ENCODE results near the gene KCNMA1.

The KCNMA1 gene

DNA sequence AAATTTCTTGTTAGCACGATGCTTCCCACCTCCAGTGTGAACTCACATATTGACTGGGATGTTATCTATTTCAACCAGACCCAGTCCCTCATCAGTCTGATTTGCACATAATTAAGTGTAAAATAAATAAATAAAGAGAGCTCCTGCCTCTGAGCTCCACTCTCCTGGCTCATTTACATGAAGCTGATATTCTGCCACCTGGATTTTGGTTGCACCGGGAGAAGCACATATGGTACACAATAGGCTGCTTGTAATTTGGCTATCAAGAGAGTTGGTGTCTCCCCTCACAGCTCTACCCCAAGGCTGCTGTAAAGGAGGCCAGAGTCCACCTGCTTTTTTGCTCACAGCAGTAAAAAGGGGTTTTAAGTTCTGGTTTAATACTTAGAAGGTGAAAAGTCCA, 610.5 kb downstream of the KCNMA1 start:
- H2BK15ac ChIP-seq (replicated peaks; ENCODE audit: low read depth): no peak overlapping the region
- no peak overlapping the region for H3K9ac ChIP-seq (ENCODE audit: low read length)
- H2BK120ac ChIP-seq (ENCODE audit: low read depth, low read length): no peak overlapping the region
- H3K27ac ChIP-seq (ENCODE audit: low read depth, low read length): no peak overlapping the region
- H3K79me1 ChIP-seq (ENCODE audit: low read length): no peaks in the 10 kb centered on the region
- H4K8ac ChIP-seq (ENCODE audit: low read depth, low read length): no peak overlapping the region
- no CpG with 5 or more reads among the region's 2 CpGs for WGBS (ENCODE audit: extremely low coverage, insufficient coverage, low lambda C conversion rate)
- no peak for DNase-seq
- no peaks in the 10 kb centered on the region for H3K36me3 ChIP-seq (ENCODE audit: control insufficient read depth, insufficient read depth, low read length)
- no peak overlapping the region for H2BK5ac ChIP-seq (ENCODE audit: low read length)
- no peaks in the 10 kb centered on the region for H3K4me1 ChIP-seq (ENCODE audit: control insufficient read depth, low read depth, low read length)
- H2AK5ac ChIP-seq (ENCODE audit: low read length): no peak overlapping the region
- H3K56ac ChIP-seq (ENCODE audit: low read length): no peak overlapping the region
- no peaks in the 10 kb centered on the region for H3K27me3 ChIP-seq (ENCODE audit: insufficient read depth, low read length, poor library complexity)
- H3K79me2 ChIP-seq (ENCODE audit: control insufficient read depth, insufficient read depth, low read length): no peaks in the 10 kb centered on the region
- H3K4ac ChIP-seq (ENCODE audit: low read depth, low read length): no peak overlapping the region
- H4K5ac ChIP-seq (ENCODE audit: low read length): no peak overlapping the region
- H3K18ac ChIP-seq (ENCODE audit: low read length): no peak overlapping the region
- H3K23ac ChIP-seq (ENCODE audit: low read length): no peak overlapping the region
- H3K4me3 ChIP-seq (ENCODE audit: low read length): no peak overlapping the region
- H3K4me2 ChIP-seq (ENCODE audit: low read length): no peak overlapping the region

- Histone ChIP-seq H2BK5ac (ENCODE audit: low read length) (no peak overlapping the region), H3K9ac (ENCODE audit: low read length) (no peak overlapping the region), H3K18ac (ENCODE audit: low read length) (no peak overlapping the region), H3K4me1 (ENCODE audit: control insufficient read depth, low read depth, low read length) (no peaks in the 10 kb centered on the region), H3K79me2 (ENCODE audit: control insufficient read depth, insufficient read depth, low read length) (no peaks in the 10 kb centered on the region), H3K36me3 (ENCODE audit: control insufficient read depth, insufficient read depth, low read length) (no peaks in the 10 kb centered on the region), H3K4me3 (ENCODE audit: low read length) (no peak overlapping the region), H3K23ac (ENCODE audit: low read length) (no peak overlapping the region), H2BK15ac (replicated peaks; ENCODE audit: low read depth) (no peak overlapping the region), H3K4ac (ENCODE audit: low read depth, low read length) (no peak overlapping the region), H4K8ac (ENCODE audit: low read depth, low read length) (no peak overlapping the region), H3K56ac (ENCODE audit: low read length) (no peak overlapping the region), H3K4me2 (ENCODE audit: low read length) (no peak overlapping the region), H2AK5ac (ENCODE audit: low read length) (no peak overlapping the region), H3K27ac (ENCODE audit: low read depth, low read length) (no peak overlapping the region), H3K79me1 (ENCODE audit: low read length) (no peaks in the 10 kb centered on the region), H3K27me3 (ENCODE audit: insufficient read depth, low read length, poor library complexity) (no peaks in the 10 kb centered on the region), H4K5ac (ENCODE audit: low read length) (no peak overlapping the region), H2BK120ac (ENCODE audit: low read depth, low read length) (no peak overlapping the region)
- no CpG with 5 or more reads among the region's 5 CpGs for WGBS (ENCODE audit: extremely low coverage, insufficient coverage, low lambda C conversion rate)
- DNase-seq: no peak
These were observed 611.5 kb downstream of the KCNMA1 start for GRCh38 chr10:77026148-77026547.

GRCh38 chr10:77024461-77024860, 613.1 kb downstream of the KCNMA1 start:
- Histone ChIP-seq H3K79me1 (ENCODE audit: low read length) (no peaks in the 10 kb centered on the region), H4K8ac (ENCODE audit: low read depth, low read length) (no peak overlapping the region), H3K4ac (ENCODE audit: low read depth, low read length) (no peak overlapping the region), H3K4me2 (ENCODE audit: low read length) (no peak overlapping the region), H3K27ac (ENCODE audit: low read depth, low read length) (no peak overlapping the region), H3K36me3 (ENCODE audit: control insufficient read depth, insufficient read depth, low read length) (no peaks in the 10 kb centered on the region), H3K9ac (ENCODE audit: low read length) (no peak overlapping the region), H3K4me3 (ENCODE audit: low read length) (no peak overlapping the region), H4K5ac (ENCODE audit: low read length) (no peak overlapping the region), H2BK15ac (replicated peaks; ENCODE audit: low read depth) (no peak overlapping the region), H3K79me2 (ENCODE audit: control insufficient read depth, insufficient read depth, low read length) (no peaks in the 10 kb centered on the region), H3K18ac (ENCODE audit: low read length) (no peak overlapping the region), H3K4me1 (ENCODE audit: control insufficient read depth, low read depth, low read length) (no peaks in the 10 kb centered on the region), H2BK120ac (ENCODE audit: low read depth, low read length) (no peak overlapping the region), H3K56ac (ENCODE audit: low read length) (no peak overlapping the region), H3K27me3 (ENCODE audit: insufficient read depth, low read length, poor library complexity) (no peaks in the 10 kb centered on the region), H3K23ac (ENCODE audit: low read length) (no peak overlapping the region), H2AK5ac (ENCODE audit: low read length) (no peak overlapping the region), H2BK5ac (ENCODE audit: low read length) (no peak overlapping the region)
- DNase-seq: no peak

DNA sequence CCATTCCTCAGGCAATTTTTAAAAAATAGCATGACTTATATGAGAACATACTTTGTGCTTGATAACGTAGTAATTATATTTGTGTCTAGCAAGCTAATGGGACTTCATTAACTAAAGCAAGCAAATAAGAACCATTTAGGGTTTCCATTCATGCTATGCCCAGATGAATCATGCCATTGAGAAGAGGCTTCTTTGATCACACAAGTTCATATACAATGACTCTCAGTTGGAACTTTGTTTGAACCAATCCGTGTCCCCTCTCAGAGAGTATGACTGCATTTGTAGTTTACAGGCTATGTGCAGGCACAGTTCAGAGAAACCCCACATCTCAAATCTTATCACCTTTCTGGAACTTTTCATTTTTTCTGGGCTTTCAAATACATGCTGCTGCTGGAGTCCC, 614.2 kb downstream of the KCNMA1 start:
- no peak overlapping the region for H2BK120ac ChIP-seq (ENCODE audit: low read depth, low read length)
- H3K18ac ChIP-seq (ENCODE audit: low read length): no peak overlapping the region
- H4K8ac ChIP-seq (ENCODE audit: low read depth, low read length): no peak overlapping the region
- WGBS (ENCODE audit: extremely low coverage, insufficient coverage, low lambda C conversion rate): no CpG with 5 or more reads among the region's 2 CpGs
- DNase-seq: no peak
- H4K5ac ChIP-seq (ENCODE audit: low read length): no peak overlapping the region
- no peak overlapping the region for H2BK5ac ChIP-seq (ENCODE audit: low read length)
- no peak overlapping the region for H3K4me3 ChIP-seq (ENCODE audit: low read length)
- no peak overlapping the region for H3K4ac ChIP-seq (ENCODE audit: low read depth, low read length)
- no peak overlapping the region for H2AK5ac ChIP-seq (ENCODE audit: low read length)
- H3K36me3 ChIP-seq (ENCODE audit: control insufficient read depth, insufficient read depth, low read length): no peaks in the 10 kb centered on the region
- no peak overlapping the region for H3K9ac ChIP-seq (ENCODE audit: low read length)
- no peak overlapping the region for H3K27ac ChIP-seq (ENCODE audit: low read depth, low read length)
- H3K4me1 ChIP-seq (ENCODE audit: control insufficient read depth, low read depth, low read length): no peaks in the 10 kb centered on the region
- H3K56ac ChIP-seq (ENCODE audit: low read length): no peak overlapping the region
- H2BK15ac ChIP-seq (replicated peaks; ENCODE audit: low read depth): no peak overlapping the region
- H3K27me3 ChIP-seq (ENCODE audit: insufficient read depth, low read length, poor library complexity): no peaks in the 10 kb centered on the region
- H3K23ac ChIP-seq (ENCODE audit: low read length): no peak overlapping the region
- no peak overlapping the region for H3K4me2 ChIP-seq (ENCODE audit: low read length)
- no peaks in the 10 kb centered on the region for H3K79me2 ChIP-seq (ENCODE audit: control insufficient read depth, insufficient read depth, low read length)
- H3K79me1 ChIP-seq (ENCODE audit: low read length): no peaks in the 10 kb centered on the region

- no peak overlapping the region for H3K4me2 ChIP-seq (ENCODE audit: low read length)
- no peak overlapping the region for H3K56ac ChIP-seq (ENCODE audit: low read length)
- no peak overlapping the region for H4K8ac ChIP-seq (ENCODE audit: low read depth, low read length)
- no peak overlapping the region for H3K9ac ChIP-seq (ENCODE audit: low read length)
- no peak overlapping the region for H3K18ac ChIP-seq (ENCODE audit: low read length)
- H2AK5ac ChIP-seq (ENCODE audit: low read length): no peak overlapping the region
- H2BK120ac ChIP-seq (ENCODE audit: low read depth, low read length): no peak overlapping the region
- H3K4me3 ChIP-seq (ENCODE audit: low read length): no peak overlapping the region
- H3K36me3 ChIP-seq (ENCODE audit: control insufficient read depth, insufficient read depth, low read length): no peaks in the 10 kb centered on the region
- WGBS (ENCODE audit: extremely low coverage, insufficient coverage, low lambda C conversion rate): no CpG with 5 or more reads among the region's 4 CpGs
- no peaks in the 10 kb centered on the region for H3K27me3 ChIP-seq (ENCODE audit: insufficient read depth, low read length, poor library complexity)
- no peaks in the 10 kb centered on the region for H3K4me1 ChIP-seq (ENCODE audit: control insufficient read depth, low read depth, low read length)
- no peak for DNase-seq
- H2BK5ac ChIP-seq (ENCODE audit: low read length): no peak overlapping the region
- H3K4ac ChIP-seq (ENCODE audit: low read depth, low read length): no peak overlapping the region
- no peak overlapping the region for H3K23ac ChIP-seq (ENCODE audit: low read length)
- H3K27ac ChIP-seq (ENCODE audit: low read depth, low read length): no peak overlapping the region
- no peaks in the 10 kb centered on the region for H3K79me2 ChIP-seq (ENCODE audit: control insufficient read depth, insufficient read depth, low read length)
- H2BK15ac ChIP-seq (replicated peaks; ENCODE audit: low read depth): no peak overlapping the region
- no peaks in the 10 kb centered on the region for H3K79me1 ChIP-seq (ENCODE audit: low read length)
- H4K5ac ChIP-seq (ENCODE audit: low read length): no peak overlapping the region
These were observed 614.9 kb downstream of the KCNMA1 start for GRCh38 chr10:77022671-77023070.

DNA sequence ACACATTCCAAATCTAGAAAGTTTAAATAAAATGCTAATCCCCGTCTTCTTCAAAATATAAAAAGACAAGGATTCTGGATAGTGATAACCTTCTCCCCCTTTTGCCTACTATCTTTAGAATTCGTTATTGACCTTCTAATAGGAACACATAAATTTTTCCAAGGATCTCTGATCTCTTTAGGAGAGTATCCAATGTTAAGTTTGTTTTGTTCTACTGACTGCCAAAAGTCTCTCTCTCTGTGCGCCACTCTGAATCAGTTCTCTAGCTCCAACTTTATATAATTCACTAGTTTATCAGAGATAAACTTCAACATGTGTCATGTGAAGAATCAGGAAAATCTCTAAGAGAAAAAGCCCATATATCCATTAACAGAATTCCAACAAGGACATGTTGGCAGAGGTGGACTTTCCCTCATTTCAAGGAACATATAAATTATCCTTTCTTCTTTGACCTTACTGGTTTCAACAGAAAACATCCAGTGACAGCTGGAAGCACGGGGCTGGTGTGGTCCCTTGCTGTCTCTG, 615.6 kb downstream of the KCNMA1 start:
- DNase-seq: no peak
- Histone ChIP-seq H3K4me3 (ENCODE audit: low read length) (no peak overlapping the region), H2AK5ac (ENCODE audit: low read length) (no peak overlapping the region), H3K4ac (ENCODE audit: low read depth, low read length) (no peak overlapping the region), H3K56ac (ENCODE audit: low read length) (no peak overlapping the region), H3K79me2 (ENCODE audit: control insufficient read depth, insufficient read depth, low read length) (no peaks in the 10 kb centered on the region), H3K23ac (ENCODE audit: low read length) (no peak overlapping the region), H2BK120ac (ENCODE audit: low read depth, low read length) (no peak overlapping the region), H4K8ac (ENCODE audit: low read depth, low read length) (no peak overlapping the region), H3K27ac (ENCODE audit: low read depth, low read length) (no peak overlapping the region), H2BK15ac (replicated peaks; ENCODE audit: low read depth) (no peak overlapping the region), H3K36me3 (ENCODE audit: control insufficient read depth, insufficient read depth, low read length) (no peaks in the 10 kb centered on the region), H3K18ac (ENCODE audit: low read length) (no peak overlapping the region), H3K79me1 (ENCODE audit: low read length) (no peaks in the 10 kb centered on the region), H3K27me3 (ENCODE audit: insufficient read depth, low read length, poor library complexity) (no peaks in the 10 kb centered on the region), H3K4me1 (ENCODE audit: control insufficient read depth, low read depth, low read length) (no peaks in the 10 kb centered on the region), H3K9ac (ENCODE audit: low read length) (no peak overlapping the region), H3K4me2 (ENCODE audit: low read length) (no peak overlapping the region), H2BK5ac (ENCODE audit: low read length) (no peak overlapping the region), H4K5ac (ENCODE audit: low read length) (no peak overlapping the region)
- no CpG with 5 or more reads among the region's 4 CpGs for WGBS (ENCODE audit: extremely low coverage, insufficient coverage, low lambda C conversion rate)

Measured in mesendoderm (in vitro differentiated cells).